Measurements from ENCODE around the gene SOX13. TPM values are rescaled to one million over a fixed set of nuclear protein-coding genes. Genes with fewer than 3 reads are reported as not detected.

Gene SOX13
- total RNA-seq, 2 experiments from 2014 or later = 7.4 to 7.8 TPM

DNA sequence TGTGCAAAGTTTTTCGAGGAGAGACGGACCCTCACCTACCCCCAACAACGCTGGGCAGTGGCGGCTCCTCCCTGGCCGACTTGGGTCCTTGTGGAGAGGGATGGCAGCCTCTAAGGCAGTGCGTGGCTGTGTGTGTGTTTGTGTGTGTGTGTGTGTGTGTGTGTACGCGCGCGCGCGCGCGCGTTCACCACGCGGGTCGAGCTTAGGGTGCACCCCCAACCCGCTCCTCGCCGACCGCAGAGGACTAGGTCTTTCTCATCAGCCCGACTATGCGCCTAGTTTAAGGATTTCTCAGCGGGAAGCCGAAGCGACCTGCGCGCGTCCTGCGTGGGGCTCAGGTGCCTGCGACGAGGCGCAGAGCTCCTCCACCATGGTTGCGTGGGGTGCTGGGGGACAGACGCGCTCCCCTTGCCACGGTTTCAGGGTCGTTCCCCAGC lies 940 bp downstream of the SOX13 start:
- H3K27me3 Mint-ChIP-seq = peaks cover 78% of the 10 kb centered on the region
- ChIA-PET POLR2A (no interaction called here), CTCF (no interaction called here)
- peak overlapping the region; percentile 77 for H3K4me3 Mint-ChIP-seq
- no peaks in the 10 kb centered on the region for H3K36me3 Mint-ChIP-seq (ENCODE audit: low read depth)
- no peak for DNase-seq
- no peak overlapping the region for H3K27ac Mint-ChIP-seq
- peaks cover 27% of the 10 kb centered on the region for H3K4me1 Mint-ChIP-seq
- no peaks in the 10 kb centered on the region for H3K9me3 Mint-ChIP-seq

DNA sequence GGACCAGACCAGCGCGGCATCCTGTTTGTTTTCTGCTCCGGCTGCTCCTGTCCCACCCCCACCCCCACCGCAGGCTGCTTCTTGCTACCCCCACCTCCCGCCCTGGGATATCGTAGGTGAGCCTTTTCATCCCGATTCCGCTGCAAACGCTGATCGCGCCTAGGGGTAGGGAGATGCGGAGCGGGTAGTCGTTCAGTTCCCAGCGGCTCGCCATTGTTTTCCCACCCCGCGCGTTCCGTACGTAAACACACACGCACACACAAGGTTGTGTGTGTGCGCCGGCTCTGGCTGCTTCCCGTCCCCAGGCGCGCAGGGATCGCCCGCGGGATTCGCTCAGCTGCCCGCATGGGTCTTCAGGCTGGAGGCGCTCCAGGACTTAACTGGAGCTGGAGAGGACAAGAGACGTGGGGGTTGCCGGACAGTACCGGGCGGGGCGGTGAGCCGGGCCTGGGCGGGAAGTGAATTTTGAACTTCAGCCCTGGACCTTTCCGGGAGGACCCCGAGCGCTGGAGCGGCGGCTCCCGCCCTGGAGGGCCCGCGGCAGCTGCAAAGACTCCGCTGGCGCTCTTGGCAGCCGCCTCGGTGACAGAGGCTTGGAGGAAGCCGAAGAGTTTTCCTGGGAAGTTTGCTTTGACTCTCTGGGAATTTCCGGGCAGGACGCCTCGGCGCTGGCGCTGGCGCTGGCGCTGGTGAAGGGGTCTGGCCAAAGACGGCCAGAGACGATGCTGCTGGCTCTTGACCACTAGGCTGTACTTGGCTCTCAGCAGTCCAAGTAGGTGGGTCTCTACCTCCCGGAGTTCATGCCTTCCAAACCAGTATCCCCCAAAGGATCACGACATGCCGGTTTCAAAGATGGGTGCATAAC lies 1.6 kb downstream of the SOX13 start:
- ChIA-PET POLR2A (no interaction called here), CTCF (no interaction called here)
- peak overlapping the region; percentile 77 for H3K4me3 Mint-ChIP-seq
- peaks cover 76% of the 10 kb centered on the region for H3K27me3 Mint-ChIP-seq
- DNase-seq = no peak
- H3K27ac Mint-ChIP-seq = no peak overlapping the region
- H3K36me3 Mint-ChIP-seq (ENCODE audit: low read depth) = no peaks in the 10 kb centered on the region
- peaks cover 27% of the 10 kb centered on the region for H3K4me1 Mint-ChIP-seq
- no peaks in the 10 kb centered on the region for H3K9me3 Mint-ChIP-seq

DNA sequence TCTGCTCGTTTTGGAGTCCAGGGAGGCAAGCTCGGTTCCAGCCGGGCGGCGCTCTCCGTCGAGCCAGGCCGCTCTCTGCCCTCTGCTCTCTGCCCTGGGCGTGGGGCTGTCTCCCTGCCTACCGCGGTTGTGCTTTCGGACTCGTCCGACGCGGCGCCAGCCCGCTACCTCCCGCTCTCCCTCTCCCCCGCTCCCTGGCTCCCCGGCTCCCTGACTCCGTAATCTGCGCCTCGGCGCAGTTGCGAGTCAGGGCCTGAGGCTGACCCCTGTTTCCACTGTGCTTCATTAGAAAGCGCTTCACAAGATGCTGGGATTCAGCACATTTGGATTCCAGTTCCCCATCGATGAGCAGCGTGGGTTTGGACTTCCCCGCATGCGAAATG lies 2.2 kb downstream of the SOX13 start:
- DNase-seq = no peak
- Mint-ChIP-seq H3K36me3 (ENCODE audit: low read depth) (no peaks in the 10 kb centered on the region), H3K4me3 (peak overlapping the region; percentile 77), H3K27ac (no peak overlapping the region), H3K9me3 (no peaks in the 10 kb centered on the region), H3K27me3 (peaks cover 70% of the 10 kb centered on the region), H3K4me1 (peaks cover 32% of the 10 kb centered on the region)
- CTCF ChIA-PET = no interaction called here
- POLR2A ChIA-PET = no interaction called here

DNA sequence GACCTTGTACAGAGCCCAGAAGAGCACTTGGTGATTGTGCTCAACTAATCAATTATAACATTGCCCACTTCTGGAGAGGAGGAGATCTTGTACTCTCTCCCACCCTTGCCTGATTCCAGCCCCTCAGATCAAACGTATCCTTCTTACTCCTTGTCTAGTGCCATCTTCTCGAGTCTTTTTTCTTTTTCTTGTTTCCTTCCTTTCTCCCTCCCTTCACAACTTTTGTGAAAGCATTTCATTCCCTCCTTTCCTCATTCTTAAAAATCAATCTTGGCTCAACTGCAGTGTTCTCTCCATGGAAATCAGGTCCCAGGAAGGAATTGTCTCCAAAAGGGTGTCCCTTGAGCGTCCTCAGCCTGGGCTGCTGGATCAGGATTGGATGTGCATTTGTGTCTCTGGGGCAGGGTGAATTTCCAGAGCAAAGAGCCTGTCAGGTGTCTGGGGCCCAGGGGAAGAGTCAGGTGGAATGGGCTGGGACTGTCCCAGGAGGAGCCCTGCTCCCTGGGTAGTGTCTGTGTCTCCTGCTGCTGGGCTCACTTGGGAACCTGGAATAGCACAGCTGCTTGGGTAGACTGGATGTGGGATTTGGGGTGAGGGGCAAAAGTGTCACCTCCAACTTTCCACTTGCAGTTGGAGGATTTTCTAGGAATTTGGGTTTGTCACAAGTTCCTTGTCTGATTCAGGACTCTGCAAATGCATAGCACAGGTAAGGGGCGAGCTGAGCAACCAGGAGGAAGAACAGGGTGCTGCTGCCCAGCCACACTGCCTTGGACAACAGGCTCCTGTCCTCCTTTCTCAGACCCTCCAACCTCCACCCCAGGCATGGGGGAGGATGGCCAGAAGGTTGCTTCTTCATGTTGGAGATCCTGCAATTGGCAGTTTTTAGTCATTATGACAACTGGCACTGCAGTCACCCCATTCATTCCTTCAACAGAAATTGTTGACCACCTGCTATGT lies 3.3 kb downstream of the SOX13 start:
- no peaks in the 10 kb centered on the region for H3K36me3 Mint-ChIP-seq (ENCODE audit: low read depth)
- no peak overlapping the region for H3K4me3 Mint-ChIP-seq
- CTCF ChIA-PET = no interaction called here

DNA sequence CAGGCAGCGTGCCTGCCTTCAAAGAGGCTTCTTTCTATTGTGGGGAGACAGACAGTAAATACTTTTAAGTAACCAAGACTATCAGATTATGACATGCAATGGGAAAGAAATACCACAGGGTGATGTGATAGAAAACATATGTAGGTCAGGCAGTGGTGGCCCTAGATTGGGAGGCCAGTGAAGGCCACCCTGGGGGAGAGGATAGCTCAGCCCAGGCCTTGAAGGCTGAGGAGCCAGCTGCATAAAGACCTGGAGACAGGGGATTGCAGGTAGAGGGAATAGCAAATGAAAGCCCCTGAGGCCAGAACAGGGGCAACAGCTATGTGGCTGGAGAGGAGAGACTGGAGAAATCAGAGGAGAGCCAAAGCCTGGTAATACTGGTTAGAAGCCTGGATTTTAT lies 4.0 kb downstream of the SOX13 start:
- Mint-ChIP-seq H3K36me3 (ENCODE audit: low read depth) (no peaks in the 10 kb centered on the region), H3K4me3 (no peak overlapping the region), H3K9me3 (no peaks in the 10 kb centered on the region), H3K27ac (no peak overlapping the region), H3K27me3 (peaks cover 58% of the 10 kb centered on the region), H3K4me1 (peaks cover 32% of the 10 kb centered on the region)
- CTCF ChIA-PET = no interaction called here
- DNase-seq = no peak
- POLR2A ChIA-PET = interaction anchor here (0.9 kb wide), 1 partner anchor 35 kb away, joined by 3 read pairs; no protein-coding TSS in a partner anchor

More for the DNA sequence above, 3.3 kb downstream of the SOX13 start:
- H3K27ac Mint-ChIP-seq = no peak overlapping the region
- POLR2A ChIA-PET = interaction anchor here (0.9 kb wide), 1 partner anchor 36 kb away, joined by 3 read pairs; no protein-coding TSS in a partner anchor
- no peaks in the 10 kb centered on the region for H3K9me3 Mint-ChIP-seq
- DNase-seq = no peak
- peaks cover 65% of the 10 kb centered on the region for H3K27me3 Mint-ChIP-seq
- H3K4me1 Mint-ChIP-seq = peaks cover 32% of the 10 kb centered on the region

DNA sequence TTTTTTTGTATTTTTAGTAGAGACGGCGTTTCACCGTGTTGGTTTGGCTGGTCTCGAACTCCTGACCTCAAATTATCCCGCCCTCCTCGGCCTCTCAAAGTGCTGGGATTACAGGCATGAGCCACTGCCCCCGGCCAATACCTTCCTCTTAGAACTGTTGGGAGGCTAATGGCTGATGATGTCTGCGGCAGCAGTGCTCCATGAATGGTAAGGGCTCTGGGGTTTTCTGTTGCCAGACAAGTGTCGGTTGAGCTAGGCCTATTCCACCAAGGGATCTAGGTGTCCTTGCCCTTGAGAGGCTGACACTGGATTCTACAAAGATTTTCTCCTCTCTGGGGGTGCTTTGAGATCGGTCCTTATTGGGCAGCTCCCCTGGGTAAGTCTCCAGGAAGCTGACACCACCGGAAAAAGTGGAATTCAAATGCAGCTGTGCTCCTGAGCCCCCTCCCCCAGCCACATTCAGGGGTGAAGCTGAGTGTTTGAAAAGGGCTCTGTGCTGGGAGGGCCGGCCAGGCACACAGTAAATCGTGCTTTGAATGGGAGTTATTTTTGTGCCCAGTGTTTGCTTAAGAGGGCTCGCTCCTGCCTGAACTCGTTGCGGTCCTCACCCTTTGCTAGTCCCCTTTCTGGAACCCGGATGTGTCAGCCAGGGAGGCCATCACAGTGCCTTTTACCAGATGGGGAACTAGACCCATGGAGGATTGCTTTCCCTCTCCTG lies 5.2 kb downstream of the SOX13 start:
- ChIA-PET CTCF (no interaction called here), POLR2A (no interaction called here)
- Mint-ChIP-seq H3K4me1 (peaks cover 28% of the 10 kb centered on the region), H3K27me3 (peaks cover 49% of the 10 kb centered on the region), H3K36me3 (ENCODE audit: low read depth) (no peaks in the 10 kb centered on the region), H3K27ac (no peak overlapping the region), H3K9me3 (no peaks in the 10 kb centered on the region), H3K4me3 (no peak overlapping the region)
- DNase-seq = no peak

DNA sequence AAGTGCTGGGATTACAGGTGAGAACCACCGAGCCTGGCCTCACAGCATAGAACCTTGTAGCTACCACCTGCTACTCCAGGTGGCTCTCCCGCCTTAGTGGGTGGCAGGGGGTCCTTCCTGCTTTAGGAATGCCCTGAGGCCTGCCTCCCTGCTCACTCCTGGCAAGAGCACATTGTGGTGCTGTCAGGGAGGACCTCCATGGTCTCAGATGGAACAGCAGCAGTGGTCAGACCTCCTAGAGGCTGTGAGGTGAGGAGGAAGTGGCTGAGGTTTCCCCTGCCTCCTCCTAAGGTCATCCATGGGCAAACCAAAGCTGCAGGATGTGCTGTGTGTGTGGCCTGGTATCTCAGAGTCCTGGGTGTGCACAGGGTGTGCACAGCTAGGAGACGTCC lies 6.7 kb downstream of the SOX13 start:
- Mint-ChIP-seq H3K4me3 (no peak overlapping the region), H3K4me1 (peaks cover 19% of the 10 kb centered on the region), H3K27ac (peak overlapping the region; percentile 57), H3K36me3 (ENCODE audit: low read depth) (no peaks in the 10 kb centered on the region), H3K27me3 (peaks cover 38% of the 10 kb centered on the region), H3K9me3 (no peaks in the 10 kb centered on the region)
- ChIA-PET POLR2A (interaction anchor here (1.0 kb wide), 1 partner anchor 21 kb away, joined by 4 read pairs; no protein-coding TSS in a partner anchor), CTCF (no interaction called here)
- no peak for DNase-seq

DNA sequence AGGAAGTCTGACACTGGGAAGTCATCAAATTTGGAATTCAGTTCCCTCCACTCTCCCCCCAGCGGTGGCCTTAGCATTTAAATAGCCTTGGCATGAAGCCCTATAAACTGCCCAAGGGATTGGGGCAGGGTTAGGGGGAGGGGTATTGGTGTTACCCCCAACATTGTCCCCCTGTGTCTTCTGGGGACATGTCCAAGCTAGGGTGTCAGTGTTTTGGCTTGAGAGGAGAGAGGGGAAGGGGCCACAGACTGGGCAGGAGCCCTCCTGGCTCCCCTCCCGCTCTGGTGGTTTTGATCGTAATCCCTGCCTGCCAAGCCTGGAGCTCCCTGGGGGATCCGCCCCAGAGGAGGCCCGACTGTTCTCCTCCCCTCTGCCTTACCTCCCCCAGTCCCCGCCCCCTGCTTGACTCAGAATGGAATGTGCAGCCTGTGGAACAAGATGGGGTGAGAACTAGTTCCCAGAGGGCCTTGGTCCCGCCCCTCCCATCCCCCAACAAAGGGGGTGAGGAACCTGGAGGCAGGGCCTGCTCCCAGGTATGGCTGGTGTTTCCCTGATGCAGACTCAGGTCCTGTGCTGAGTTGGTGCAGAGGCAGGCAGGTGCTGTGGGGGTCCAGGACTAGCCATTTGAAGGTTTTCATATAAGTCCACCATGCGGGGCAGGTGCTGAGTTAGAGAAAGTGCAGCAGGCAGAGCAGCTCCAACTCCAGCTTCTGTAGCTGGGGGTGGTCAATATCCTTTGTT lies 7.4 kb downstream of the SOX13 start:
- ChIA-PET CTCF (no interaction called here), POLR2A (interaction anchor here (1.0 kb wide), 1 partner anchor 21 kb away, joined by 4 read pairs; no protein-coding TSS in a partner anchor)
- H3K27me3 Mint-ChIP-seq = peaks cover 31% of the 10 kb centered on the region
- no peak overlapping the region for H3K27ac Mint-ChIP-seq
- H3K9me3 Mint-ChIP-seq = no peaks in the 10 kb centered on the region
- DNase-seq = no peak
- H3K4me3 Mint-ChIP-seq = no peak overlapping the region
- H3K4me1 Mint-ChIP-seq = peaks cover 12% of the 10 kb centered on the region
- H3K36me3 Mint-ChIP-seq (ENCODE audit: low read depth) = no peaks in the 10 kb centered on the region

DNA sequence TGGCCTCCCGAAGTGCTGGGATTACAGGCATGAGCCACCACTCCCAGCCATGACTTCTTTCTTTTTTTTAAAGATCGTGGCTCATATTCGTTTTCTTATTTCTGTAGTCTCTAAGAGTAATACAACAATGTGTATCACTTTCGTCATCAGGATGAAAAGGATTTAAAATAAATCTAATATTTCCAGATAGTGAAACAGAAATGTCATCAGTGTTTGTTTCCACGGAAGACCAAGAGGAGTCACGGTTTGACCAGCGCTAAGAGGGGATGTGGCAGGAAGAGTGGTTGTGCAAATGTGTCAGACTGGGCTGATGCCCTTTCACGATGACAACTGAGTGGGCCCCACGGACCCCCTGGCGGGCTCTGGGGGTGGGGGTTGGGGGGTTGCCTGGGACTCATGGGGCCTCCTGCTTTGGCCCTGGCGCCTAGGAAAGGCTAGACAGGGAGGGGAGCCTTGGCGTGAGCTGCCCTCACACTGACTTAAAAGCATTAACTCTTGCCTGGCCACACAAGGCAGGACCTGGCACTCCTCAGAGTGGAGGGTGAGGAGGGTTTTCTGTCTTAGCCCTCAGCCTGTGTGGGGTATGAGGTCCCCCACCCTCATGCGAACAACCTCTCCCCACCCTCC lies 8.4 kb downstream of the SOX13 start:
- Mint-ChIP-seq H3K9me3 (no peaks in the 10 kb centered on the region), H3K27ac (no peak overlapping the region), H3K4me3 (no peak overlapping the region), H3K27me3 (peaks cover 21% of the 10 kb centered on the region), H3K4me1 (peaks cover 7% of the 10 kb centered on the region), H3K36me3 (ENCODE audit: low read depth) (no peaks in the 10 kb centered on the region)
- ChIA-PET CTCF (no interaction called here), POLR2A (no interaction called here)
- no peak for DNase-seq

DNA sequence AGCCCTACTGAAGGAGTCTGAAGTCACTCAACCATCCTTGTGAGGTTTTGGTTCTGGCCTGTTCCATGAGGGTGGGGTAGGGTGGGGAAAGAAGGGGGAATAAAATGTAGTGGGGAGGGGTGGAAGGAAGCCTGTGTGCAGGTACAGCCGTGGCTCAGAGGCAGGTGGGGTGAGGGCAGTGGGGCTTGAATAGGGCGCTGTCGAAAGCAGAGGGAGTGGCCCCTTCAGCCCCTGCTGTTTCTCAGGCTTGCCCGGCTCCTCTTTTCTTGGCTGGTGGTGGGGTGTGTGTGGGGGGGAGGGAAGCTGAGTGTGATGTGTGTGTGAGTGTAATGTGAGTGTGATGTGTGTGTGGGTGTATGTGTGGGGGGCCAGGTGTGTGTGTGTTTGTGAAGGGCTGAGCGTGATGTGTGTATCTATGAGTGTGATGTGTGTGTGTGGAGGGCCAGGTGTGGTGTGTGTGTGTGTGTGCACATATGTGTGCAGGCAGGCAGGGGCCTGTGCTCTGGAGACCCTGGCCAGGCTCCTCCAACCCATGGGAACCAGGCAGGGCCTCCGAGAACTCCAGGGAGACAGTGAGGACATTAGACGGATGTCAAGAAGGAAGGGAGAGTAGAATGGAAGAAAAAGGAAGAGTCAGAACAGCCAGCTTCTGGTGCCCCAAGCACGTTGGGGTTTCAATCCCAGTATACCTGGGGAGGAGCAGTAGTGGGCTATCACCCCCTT lies 9.0 kb downstream of the SOX13 start:
- no peaks in the 10 kb centered on the region for H3K9me3 Mint-ChIP-seq
- H3K4me3 Mint-ChIP-seq = no peak overlapping the region
- no peaks in the 10 kb centered on the region for H3K36me3 Mint-ChIP-seq (ENCODE audit: low read depth)
- no peak overlapping the region for H3K27ac Mint-ChIP-seq
- POLR2A ChIA-PET = no interaction called here
- H3K27me3 Mint-ChIP-seq = peaks cover 14% of the 10 kb centered on the region
- no peak for DNase-seq
- CTCF ChIA-PET = no interaction called here
- H3K4me1 Mint-ChIP-seq = peaks cover 6% of the 10 kb centered on the region

DNA sequence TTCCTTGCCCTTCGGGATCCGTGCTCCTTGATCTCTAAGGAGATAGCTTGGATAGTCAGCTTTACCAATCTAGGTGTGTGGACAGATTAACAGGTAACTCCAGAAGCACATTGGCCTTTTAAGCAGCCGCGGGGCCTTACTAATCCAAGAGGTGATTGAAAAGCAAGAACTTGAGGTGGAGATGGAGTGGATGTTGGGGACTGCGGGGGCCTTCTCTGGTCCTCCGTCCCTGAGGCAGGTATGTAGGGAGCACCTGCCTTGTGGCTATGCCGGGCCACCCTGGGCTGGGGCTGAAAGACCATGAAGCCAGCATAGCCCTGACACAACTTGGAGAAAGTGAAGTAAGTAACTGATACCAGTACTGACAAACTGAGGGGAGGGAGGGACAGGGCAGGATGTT lies 10.6 kb downstream of the SOX13 start:
- ChIA-PET CTCF (no interaction called here), POLR2A (no interaction called here)
- Mint-ChIP-seq H3K4me3 (no peak overlapping the region), H3K27ac (no peak overlapping the region), H3K27me3 (peaks cover 2% of the 10 kb centered on the region), H3K36me3 (ENCODE audit: low read depth) (no peaks in the 10 kb centered on the region), H3K4me1 (peaks cover 8% of the 10 kb centered on the region), H3K9me3 (no peaks in the 10 kb centered on the region)
- DNase-seq = no peak

All from activated CD4-positive, alpha-beta memory T cell treated with anti-CD3 and anti-CD28 coated beads, Interleukin-2, amount 10 ng/mL, durations not matched to agents 7 days and 5 days (primary cell).